ENCODE results near the gene RFC1. TPM values are rescaled to one million over a fixed set of nuclear protein-coding genes. Genes with fewer than 3 reads are reported as not detected.
"Not testable (repeated sequence)": the region's sequence is repeated elsewhere in the genome, so short reads cannot be mapped to it uniquely, and the experiment has no call there.

RFC1 gene, protein sequence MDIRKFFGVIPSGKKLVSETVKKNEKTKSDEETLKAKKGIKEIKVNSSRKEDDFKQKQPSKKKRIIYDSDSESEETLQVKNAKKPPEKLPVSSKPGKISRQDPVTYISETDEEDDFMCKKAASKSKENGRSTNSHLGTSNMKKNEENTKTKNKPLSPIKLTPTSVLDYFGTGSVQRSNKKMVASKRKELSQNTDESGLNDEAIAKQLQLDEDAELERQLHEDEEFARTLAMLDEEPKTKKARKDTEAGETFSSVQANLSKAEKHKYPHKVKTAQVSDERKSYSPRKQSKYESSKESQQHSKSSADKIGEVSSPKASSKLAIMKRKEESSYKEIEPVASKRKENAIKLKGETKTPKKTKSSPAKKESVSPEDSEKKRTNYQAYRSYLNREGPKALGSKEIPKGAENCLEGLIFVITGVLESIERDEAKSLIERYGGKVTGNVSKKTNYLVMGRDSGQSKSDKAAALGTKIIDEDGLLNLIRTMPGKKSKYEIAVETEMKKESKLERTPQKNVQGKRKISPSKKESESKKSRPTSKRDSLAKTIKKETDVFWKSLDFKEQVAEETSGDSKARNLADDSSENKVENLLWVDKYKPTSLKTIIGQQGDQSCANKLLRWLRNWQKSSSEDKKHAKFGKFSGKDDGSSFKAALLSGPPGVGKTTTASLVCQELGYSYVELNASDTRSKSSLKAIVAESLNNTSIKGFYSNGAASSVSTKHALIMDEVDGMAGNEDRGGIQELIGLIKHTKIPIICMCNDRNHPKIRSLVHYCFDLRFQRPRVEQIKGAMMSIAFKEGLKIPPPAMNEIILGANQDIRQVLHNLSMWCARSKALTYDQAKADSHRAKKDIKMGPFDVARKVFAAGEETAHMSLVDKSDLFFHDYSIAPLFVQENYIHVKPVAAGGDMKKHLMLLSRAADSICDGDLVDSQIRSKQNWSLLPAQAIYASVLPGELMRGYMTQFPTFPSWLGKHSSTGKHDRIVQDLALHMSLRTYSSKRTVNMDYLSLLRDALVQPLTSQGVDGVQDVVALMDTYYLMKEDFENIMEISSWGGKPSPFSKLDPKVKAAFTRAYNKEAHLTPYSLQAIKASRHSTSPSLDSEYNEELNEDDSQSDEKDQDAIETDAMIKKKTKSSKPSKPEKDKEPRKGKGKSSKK
- total RNA-seq, result 10 to 100 TPM; 24.2 to 47.3 (median 29.5) TPM
- long read RNA-seq, donor 1, full-length matches to known transcripts, result 25 of 41 reads
- long read RNA-seq, donor 1, partial matches to known transcripts, result 10 of 41 reads
- long read RNA-seq, donor 1, other reads (novel, unspliced or antisense), result 6 of 41 reads
- long read RNA-seq, donor 2, partial matches to known transcripts, result 11 of 13 reads
- long read RNA-seq, donor 2, other reads (novel, unspliced or antisense), result 2 of 13 reads

DNA sequence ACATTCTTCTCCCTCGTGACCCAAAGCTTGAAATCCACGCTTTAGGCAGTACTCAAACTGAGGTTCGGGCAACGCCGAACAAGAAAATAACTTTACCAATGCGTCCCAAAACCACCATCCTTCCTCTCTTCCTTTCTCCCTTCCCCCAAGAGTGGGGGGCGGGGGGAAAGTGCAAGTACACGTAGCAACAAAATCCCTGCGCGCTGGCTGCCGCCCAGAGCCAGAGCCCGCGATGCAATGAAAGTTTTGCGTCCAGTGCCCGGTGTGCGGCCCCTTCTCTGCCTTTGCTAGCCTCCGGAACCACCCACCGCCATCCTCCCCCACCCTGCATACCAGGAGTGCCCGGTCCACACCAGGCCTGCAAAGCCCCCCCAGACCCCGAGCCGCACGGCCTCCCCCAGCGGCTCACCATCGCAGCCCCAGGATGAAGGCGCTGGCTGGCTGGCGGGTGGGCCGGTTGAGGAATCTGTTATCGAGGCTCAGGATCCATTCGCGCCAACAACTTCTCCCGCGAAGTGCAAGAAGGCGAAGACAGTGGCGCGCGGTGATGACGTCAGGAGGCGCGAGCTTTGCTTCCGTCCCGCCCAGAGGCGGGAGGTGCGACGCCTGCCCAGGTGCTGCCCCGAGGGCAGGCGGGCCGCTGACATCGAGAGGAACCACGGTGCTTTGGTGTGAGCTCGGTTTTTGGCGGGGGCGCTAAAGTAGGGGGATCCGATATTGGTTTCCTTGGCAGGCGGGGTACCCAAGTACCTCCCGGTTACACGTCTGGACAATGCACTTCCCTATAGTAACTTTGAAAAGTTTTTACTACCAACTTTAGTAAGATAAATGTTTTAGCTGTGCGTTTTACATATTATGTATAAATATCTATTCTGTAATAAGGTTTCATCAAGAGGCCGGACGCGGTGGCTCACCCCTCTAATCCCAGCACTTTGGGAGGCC lies at the start of gene RFC1:
RFC1 (minus strand) TSS at position 533 of the 942 bp plus-strand sequence; CDS start at position 412, 121 bp downstream.
- TF ChIP-seq, protein P1, sequence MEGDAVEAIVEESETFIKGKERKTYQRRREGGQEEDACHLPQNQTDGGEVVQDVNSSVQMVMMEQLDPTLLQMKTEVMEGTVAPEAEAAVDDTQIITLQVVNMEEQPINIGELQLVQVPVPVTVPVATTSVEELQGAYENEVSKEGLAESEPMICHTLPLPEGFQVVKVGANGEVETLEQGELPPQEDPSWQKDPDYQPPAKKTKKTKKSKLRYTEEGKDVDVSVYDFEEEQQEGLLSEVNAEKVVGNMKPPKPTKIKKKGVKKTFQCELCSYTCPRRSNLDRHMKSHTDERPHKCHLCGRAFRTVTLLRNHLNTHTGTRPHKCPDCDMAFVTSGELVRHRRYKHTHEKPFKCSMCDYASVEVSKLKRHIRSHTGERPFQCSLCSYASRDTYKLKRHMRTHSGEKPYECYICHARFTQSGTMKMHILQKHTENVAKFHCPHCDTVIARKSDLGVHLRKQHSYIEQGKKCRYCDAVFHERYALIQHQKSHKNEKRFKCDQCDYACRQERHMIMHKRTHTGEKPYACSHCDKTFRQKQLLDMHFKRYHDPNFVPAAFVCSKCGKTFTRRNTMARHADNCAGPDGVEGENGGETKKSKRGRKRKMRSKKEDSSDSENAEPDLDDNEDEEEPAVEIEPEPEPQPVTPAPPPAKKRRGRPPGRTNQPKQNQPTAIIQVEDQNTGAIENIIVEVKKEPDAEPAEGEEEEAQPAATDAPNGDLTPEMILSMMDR (IDR thresholded peaks at IDR 0.05), result no peak
- H3K4me1 ChIP-seq (ENCODE audit: low read depth), result peaks cover 4% of the 10 kb centered on the region
- ATAC-seq (peak; percentile 100), DNase-seq (peak; percentile 96 to 98 (median 96))
- H3K9me3 ChIP-seq, result peaks cover 4% of the 10 kb centered on the region
- no peaks in the 10 kb centered on the region for H3K36me3 ChIP-seq (ENCODE audit: low read depth)
- peak within 1 kb of the TSS; percentile 73 for H3K4me3 ChIP-seq
- intact Hi-C loops (cut with DNase I, micrococcal nuclease), result no loop called here

DNA sequence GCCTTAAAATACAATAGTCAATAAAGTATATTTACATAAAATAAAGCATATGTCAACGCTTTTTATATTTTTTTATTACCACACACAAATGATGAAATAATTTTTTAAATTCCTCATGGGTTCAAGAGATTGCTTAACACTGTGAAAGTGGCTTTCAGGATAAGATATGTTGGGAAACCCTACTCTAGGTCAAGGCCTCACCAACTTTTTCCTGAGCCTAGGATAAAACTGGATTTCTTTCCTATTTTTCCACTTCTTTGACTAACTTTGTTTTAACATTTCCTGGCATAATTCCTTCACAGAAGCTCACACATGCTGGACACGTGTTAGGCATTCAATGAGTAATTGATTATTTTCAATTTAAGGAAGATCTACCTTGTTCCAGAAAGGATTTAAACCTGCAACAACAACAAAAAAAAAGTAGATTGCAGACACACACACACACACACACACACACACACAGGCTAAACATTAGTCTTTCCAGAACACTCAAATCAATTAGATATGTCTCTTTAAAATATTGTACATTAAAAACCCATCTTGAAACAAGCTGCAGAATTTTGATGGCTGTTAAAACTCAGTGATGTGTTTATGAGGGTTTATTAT lies 49.6 kb upstream of the RFC1 start:
- DNase-seq (no peak), ATAC-seq (no peak)
- TF ChIP-seq, protein P1 (IDR thresholded peaks at IDR 0.05), result no peak
- no peaks in the 10 kb centered on the region for H3K36me3 ChIP-seq (ENCODE audit: low read depth)
- no peaks in the 10 kb centered on the region for H3K4me1 ChIP-seq (ENCODE audit: low read depth)
- H3K4me3 ChIP-seq, result no peak overlapping the region
- intact Hi-C loops (cut with DNase I, micrococcal nuclease), result no loop called here
- H3K9me3 ChIP-seq, result no peaks in the 10 kb centered on the region

DNA sequence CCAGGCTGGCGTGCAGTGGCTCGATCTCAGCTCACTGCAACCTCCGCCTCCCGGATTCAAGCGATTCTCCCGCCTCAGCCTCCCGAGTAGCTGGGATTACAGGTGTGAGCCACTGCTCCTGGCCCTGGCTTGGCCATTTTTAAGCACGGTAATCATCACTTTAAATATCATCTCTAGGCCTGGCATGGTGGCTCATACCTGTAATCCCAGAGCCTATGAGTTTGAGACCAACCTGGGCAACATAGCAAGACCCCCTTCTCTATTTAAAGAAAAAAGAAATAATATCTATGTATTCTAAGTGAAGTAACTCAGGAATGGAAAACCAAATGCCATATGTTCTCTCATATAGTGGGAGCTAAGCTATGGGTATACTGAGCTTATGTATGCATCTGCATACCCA lies 45.4 kb upstream of the RFC1 start:
- H3K4me3 ChIP-seq; intact Hi-C loops (cut with DNase I, micrococcal nuclease); DNase-seq; H3K9me3 ChIP-seq; ATAC-seq; H3K36me3 ChIP-seq (ENCODE audit: low read depth); H3K4me1 ChIP-seq (ENCODE audit: low read depth): not testable (repeated sequence)

DNA sequence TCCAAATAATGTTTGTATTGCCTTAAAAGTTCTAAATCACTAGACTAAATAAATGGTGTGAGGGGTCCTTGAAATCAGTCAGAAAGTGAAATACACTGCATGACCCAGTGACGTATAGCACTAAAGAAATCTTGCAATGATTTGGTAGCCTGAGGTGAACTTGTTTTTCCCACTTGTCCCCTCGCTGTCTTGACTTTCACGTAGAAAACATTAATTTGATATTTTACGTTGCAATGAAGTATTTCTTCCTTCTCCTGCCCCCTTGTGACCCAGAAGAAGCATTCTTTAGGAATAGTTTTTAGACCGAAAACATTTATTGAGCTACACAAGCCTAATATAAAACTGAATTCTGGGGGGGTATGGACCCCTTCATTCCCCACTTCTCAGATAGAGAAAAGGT lies 44.3 kb upstream of the RFC1 start:
- H3K9me3 ChIP-seq, result no peaks in the 10 kb centered on the region
- intact Hi-C loops (cut with DNase I, micrococcal nuclease), result no loop called here
- H3K4me1 ChIP-seq (ENCODE audit: low read depth), result no peaks in the 10 kb centered on the region
- H3K36me3 ChIP-seq (ENCODE audit: low read depth), result no peaks in the 10 kb centered on the region
- H3K4me3 ChIP-seq, result no peak overlapping the region
- DNase-seq (no peak), ATAC-seq (no peak)
- TF ChIP-seq, protein P1 (IDR thresholded peaks at IDR 0.05), result no peak

DNA sequence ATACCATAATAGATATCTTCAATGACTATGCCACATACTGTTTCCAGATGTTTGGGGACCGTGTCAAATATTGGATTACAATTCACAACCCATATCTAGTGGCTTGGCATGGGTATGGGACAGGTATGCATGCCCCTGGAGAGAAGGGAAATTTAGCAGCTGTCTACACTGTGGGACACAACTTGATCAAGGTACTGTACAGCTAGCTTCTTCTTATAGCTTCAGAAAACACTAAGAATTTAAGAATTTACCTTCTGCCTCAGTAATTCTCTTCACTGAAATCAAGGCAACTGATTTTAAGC lies 41.4 kb upstream of the RFC1 start:
- no peak for DNase-seq
- Histone ChIP-seq H3K4me3 (no peak overlapping the region), H3K9me3 (no peaks in the 10 kb centered on the region)

More for the DNA sequence above, 41.4 kb upstream of the RFC1 start:
- Histone ChIP-seq H3K36me3 (ENCODE audit: low read depth) (no peaks in the 10 kb centered on the region), H3K4me1 (ENCODE audit: low read depth) (no peaks in the 10 kb centered on the region)
- intact Hi-C loops (cut with DNase I, micrococcal nuclease), result no loop called here
- TF ChIP-seq, protein P1 (IDR thresholded peaks at IDR 0.05), result no peak
- peak; percentile 9 for ATAC-seq

All from mucosa of descending colon (tissue), 3 donors.